Stimulated activated CD4-positive, alpha-beta T cell treated with anti-CD3 and anti-CD28 coated beads, Interleukin-1b, Interleukin-23, amount 100 ng/mL, for 4 hours (primary cell): ENCODE data around the gene THAP4.

Source experiments
- DNase-seq, 2 donors: peaks; one replicate each; pipeline ENCODE4 v3.0.0-alpha.2; 2020; ENCODE audit warnings: low read depth in 2 of 2

The THAP4 gene

GRCh38 chr2:241638940-241639339 lies 2.0 kb upstream of the THAP4 start:
- DNase-seq, result no peak

- peak; percentile 33 to 55 for DNase-seq
Observed at GRCh38 chr2:241637795-241638660, 1.1 kb upstream of the THAP4 start.

GRCh38 chr2:241636182-241637017 lies 558 bp downstream of the THAP4 start:
- peak in 1 of 2 donors; percentile 31 for DNase-seq

GRCh38 chr2:241635756-241636155 lies 1.2 kb downstream of the THAP4 start:
- DNase-seq, result no peak

GRCh38 chr2:241633561-241633960 lies 3.4 kb downstream of the THAP4 start:
- DNase-seq, result no peak

GRCh38 chr2:241632478-241633325 lies 4.3 kb downstream of the THAP4 start:
- DNase-seq, result no peak

- no peak for DNase-seq
Observed at GRCh38 chr2:241629762-241630435, 7.1 kb downstream of the THAP4 start.

GRCh38 chr2:241627675-241628074 lies 9.3 kb downstream of the THAP4 start:
- no peak for DNase-seq

- peak; percentile 19 to 28 for DNase-seq
Observed at GRCh38 chr2:241620419-241620769, 16.6 kb downstream of the THAP4 start.

GRCh38 chr2:241619597-241620418 lies 17.1 kb downstream of the THAP4 start:
- no peak for DNase-seq

GRCh38 chr2:241618829-241619228 lies 18.1 kb downstream of the THAP4 start:
- no peak for DNase-seq

GRCh38 chr2:241618296-241618805 lies 18.6 kb downstream of the THAP4 start:
- no peak for DNase-seq

GRCh38 chr2:241617431-241618154 lies 19.4 kb downstream of the THAP4 start:
- no peak for DNase-seq

GRCh38 chr2:241616168-241617125 lies 20.5 kb downstream of the THAP4 start:
- no peak for DNase-seq

- DNase-seq, result no peak
Observed at GRCh38 chr2:241615522-241616052, 21.4 kb downstream of the THAP4 start.

- DNase-seq, result no peak
Observed at GRCh38 chr2:241615041-241615440, 21.9 kb downstream of the THAP4 start.

GRCh38 chr2:241613017-241613780 lies 23.8 kb downstream of the THAP4 start:
- DNase-seq, result no peak
